PC-3 (cell line): ENCODE results near the gene PPIF. TPM values are rescaled to one million over a fixed set of nuclear protein-coding genes. Genes with fewer than 3 reads are reported as not detected.

Experiments
- ATAC-seq: fragments of 200-7000 bp; cut with Tn5 transposase; 2 replicates; pipeline ENCODE4 v1.9.1; 2020; ENCODE audit warnings: mild to moderate bottlenecking, moderate library complexity
- BruUV-seq: library from RNA; stranded (reverse); fragments of 400-500 nt; replicated peaks from 2 replicates; lab custom pipeline; 2021; lab: Mats Ljungman, UMichigan
- CTCF ChIA-PET: fragments of 300-600 bp; sonication (Branson Sonifier 250); formaldehyde crosslinking; loops from one replicate; lab custom pipeline; 2022; ENCODE audit warnings: antibody characterized with exemption; lab: Charles Lee
- POLR2A ChIA-PET: fragments of 300-600 bp; sonication (Branson Sonifier 250); formaldehyde crosslinking; loops from one replicate; lab custom pipeline; 2022; ENCODE audit warnings: antibody characterized with exemption; ENCODE audit not compliant: unreplicated experiment; lab: Charles Lee
- DNase-seq: peaks from one replicate; pipeline ENCODE4 v3.0.0-alpha.2; 2015
- H2AFZ ChIP-seq: fragments of 300-600 bp; sonication (generic); 2 replicates; pipeline ENCODE4 v1.6.0; 2016; ENCODE audit warnings: antibody characterized with exemption, low read length
- H3F3A ChIP-seq: fragments of 300-600 bp; sonication (generic); one replicate; pipeline ENCODE4 v1.6.0; 2017; ENCODE audit warnings: antibody characterized with exemption, low read length, control low read depth, mild to moderate bottlenecking; ENCODE audit not compliant: unreplicated experiment
- H3K27ac ChIP-seq: fragments of 300-600 bp; sonication (generic); 2 replicates; pipeline ENCODE4 v1.5.1; 2016; ENCODE audit warnings: mild to moderate bottlenecking, low read length
- H3K27me3 ChIP-seq: fragments of 300-600 bp; sonication (generic); 2 replicates; pipeline ENCODE4 v1.6.1; 2016; ENCODE audit warnings: low read length, mixed read lengths
- H3K36me3 ChIP-seq: fragments of 300-600 bp; sonication (generic); 2 replicates; pipeline ENCODE4 v1.6.1; 2016; ENCODE audit warnings: low read depth, mixed run types, low read length, mixed read lengths
- H3K4me1 ChIP-seq: fragments of 300-600 bp; sonication (generic); 2 replicates; pipeline ENCODE4 v1.5.1; 2016; ENCODE audit warnings: low read length; ENCODE audit not compliant: insufficient read depth
- H3K4me2 ChIP-seq: fragments of 300-600 bp; sonication (generic); 2 replicates; pipeline ENCODE4 v1.6.0; 2016; ENCODE audit warnings: low read length
- H3K4me3 ChIP-seq: fragments of 300-600 bp; sonication (generic); 2 replicates; pipeline ENCODE4 v1.5.1; 2016; ENCODE audit warnings: mild to moderate bottlenecking, low read length, mixed read lengths
- H3K79me2 ChIP-seq: fragments of 300-600 bp; sonication (generic); 2 replicates; pipeline ENCODE4 v1.6.1; 2017; ENCODE audit warnings: low read length, mixed read lengths
- H3K9ac ChIP-seq: fragments of 300-600 bp; sonication (generic); 2 replicates; pipeline ENCODE4 v1.6.0; 2016; ENCODE audit warnings: mild to moderate bottlenecking, low read length
- H3K9me2 ChIP-seq: fragments of 300-600 bp; sonication (generic); replicated peaks from 2 replicates; pipeline ENCODE4 v1.6.1; 2016; ENCODE audit warnings: mixed run types, low read length, mixed read lengths
- H3K9me3 ChIP-seq: fragments of 300-600 bp; sonication (generic); 2 replicates; pipeline ENCODE4 v1.6.1; 2016; ENCODE audit warnings: low read length, mixed read lengths
- H4K20me1 ChIP-seq: fragments of 300-600 bp; sonication (generic); 2 replicates; pipeline ENCODE4 v1.6.1; 2016; ENCODE audit warnings: low read length, mixed read lengths
- EZH2 ChIP-seq: fragments of 300-600 bp; sonication (generic); IDR thresholded peaks from one replicate; pipeline ENCODE4 v1.6.1; 2017; ENCODE audit warnings: antibody characterized with exemption, mild to moderate bottlenecking, low read length; ENCODE audit not compliant: unreplicated experiment
- EZH2phosphoT487 ChIP-seq: fragments of 300-600 bp; sonication (generic); IDR thresholded peaks from 2 replicates; pipeline ENCODE4 v1.6.1; 2018; ENCODE audit warnings: mild to moderate bottlenecking, antibody characterized with exemption, low read length, borderline replicate concordance
- intact Hi-C: fragments of 100-400 bp; cut with micrococcal nuclease; formaldehyde crosslinking; loops from 2 replicates; pipeline ENCODE4 v1.9.0; 2023
- total RNA-seq: library from RNA; depleted of rRNA; stranded (reverse); fragments of >200 nt; gene quantifications from 2 replicates; pipeline ENCODE4 v1.2.3, GENCODE V29; 2014
- TF ChIP-seq, protein P1 (sequence below): fragments of 300-600 bp; sonication (generic); conservative IDR thresholded peaks from 2 replicates; pipeline ENCODE4 v1.5.1; 2017; ENCODE audit warnings: antibody characterized with exemption, low read depth, mild to moderate bottlenecking, low read length

The PPIF gene
- total RNA-seq, 1 experiment from 2014 or later = 381 TPM

DNA sequence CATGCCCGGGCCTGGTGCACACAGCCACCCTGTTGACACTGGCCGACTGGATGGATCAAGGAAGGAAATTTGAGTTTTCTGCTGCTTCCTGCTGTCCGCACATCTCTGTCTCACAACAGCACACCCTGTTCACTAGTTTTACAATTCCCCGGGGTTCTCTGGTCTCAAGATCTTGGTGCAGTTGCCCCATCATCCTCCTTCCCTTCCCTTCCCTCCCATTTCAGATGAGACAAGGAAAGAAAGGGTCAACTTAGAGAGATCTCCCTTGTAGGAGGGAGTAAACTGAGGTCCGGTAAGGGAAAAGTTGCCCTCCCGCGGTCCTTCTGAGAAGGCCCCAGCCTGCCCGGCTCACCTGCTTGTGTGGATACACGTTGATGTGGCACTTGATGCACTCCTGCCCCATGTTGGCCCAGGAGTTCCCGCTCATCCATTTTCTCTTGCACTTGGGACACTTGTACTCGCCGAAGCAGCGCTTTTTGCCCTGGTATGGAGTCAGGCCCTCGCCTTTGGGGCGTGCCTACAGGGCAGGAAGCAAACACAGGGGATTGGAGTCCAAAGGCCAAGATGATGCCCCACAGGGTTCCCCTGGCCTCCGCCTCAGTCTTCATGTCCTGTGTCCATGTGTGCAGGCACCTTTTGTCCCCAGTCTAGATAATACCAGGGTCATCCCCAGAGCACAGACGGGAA lies 46.8 kb downstream of the PPIF start:
- H3K27me3 ChIP-seq = no peaks in the 10 kb centered on the region
- no peaks in the 10 kb centered on the region for H3F3A ChIP-seq
- H3K36me3 ChIP-seq = no peaks in the 10 kb centered on the region; the same call in 1 of the 2 replicates
- no peak overlapping the region for H3K4me2 ChIP-seq
- no TSS peak for BruUV-seq
- no peaks in the 10 kb centered on the region for H3K9me3 ChIP-seq
- no peak for TF ChIP-seq EZH2phosphoT487
- TF ChIP-seq EZH2 = no peak
- TF ChIP-seq, protein P1, sequence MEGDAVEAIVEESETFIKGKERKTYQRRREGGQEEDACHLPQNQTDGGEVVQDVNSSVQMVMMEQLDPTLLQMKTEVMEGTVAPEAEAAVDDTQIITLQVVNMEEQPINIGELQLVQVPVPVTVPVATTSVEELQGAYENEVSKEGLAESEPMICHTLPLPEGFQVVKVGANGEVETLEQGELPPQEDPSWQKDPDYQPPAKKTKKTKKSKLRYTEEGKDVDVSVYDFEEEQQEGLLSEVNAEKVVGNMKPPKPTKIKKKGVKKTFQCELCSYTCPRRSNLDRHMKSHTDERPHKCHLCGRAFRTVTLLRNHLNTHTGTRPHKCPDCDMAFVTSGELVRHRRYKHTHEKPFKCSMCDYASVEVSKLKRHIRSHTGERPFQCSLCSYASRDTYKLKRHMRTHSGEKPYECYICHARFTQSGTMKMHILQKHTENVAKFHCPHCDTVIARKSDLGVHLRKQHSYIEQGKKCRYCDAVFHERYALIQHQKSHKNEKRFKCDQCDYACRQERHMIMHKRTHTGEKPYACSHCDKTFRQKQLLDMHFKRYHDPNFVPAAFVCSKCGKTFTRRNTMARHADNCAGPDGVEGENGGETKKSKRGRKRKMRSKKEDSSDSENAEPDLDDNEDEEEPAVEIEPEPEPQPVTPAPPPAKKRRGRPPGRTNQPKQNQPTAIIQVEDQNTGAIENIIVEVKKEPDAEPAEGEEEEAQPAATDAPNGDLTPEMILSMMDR = no peak
- ATAC-seq (no peak), DNase-seq (no peak)
- H3K4me1 ChIP-seq = no peaks in the 10 kb centered on the region
- no peaks in the 10 kb centered on the region for H3K79me2 ChIP-seq
- ChIA-PET POLR2A (no interaction called here), CTCF (interaction anchor here (0.7 kb wide), 1 partner anchor 94 kb away, joined by 5 read pairs; no protein-coding TSS in a partner anchor)
- no peak overlapping the region for H3K4me3 ChIP-seq
- H3K27ac ChIP-seq = no peak overlapping the region
- no peak overlapping the region for H2AFZ ChIP-seq
- intact Hi-C loops = no loop called here
- no peaks in the 10 kb centered on the region for H4K20me1 ChIP-seq
- H3K9me2 ChIP-seq = no peaks in the 10 kb centered on the region
- H3K9ac ChIP-seq = no peak overlapping the region

DNA sequence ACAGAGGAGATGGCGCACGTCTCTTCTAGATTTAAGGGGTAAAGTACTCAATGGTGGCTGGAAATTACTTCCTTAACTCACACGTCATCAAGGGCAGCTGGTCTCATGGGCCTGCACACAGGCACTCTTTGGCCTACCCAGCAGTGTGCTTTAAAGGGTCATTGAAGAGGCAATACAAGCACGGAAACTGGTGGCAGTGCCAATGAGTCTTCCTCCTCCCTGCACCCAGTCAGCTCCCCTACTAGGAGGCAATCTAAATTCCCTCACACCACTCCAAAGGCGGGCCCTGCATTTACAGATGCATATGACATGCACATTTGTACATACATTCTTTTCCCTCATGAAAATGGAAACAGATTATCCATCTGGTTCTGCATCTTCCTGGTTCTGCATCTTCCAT lies 47.4 kb downstream of the PPIF start:
- ChIA-PET CTCF (no interaction called here), POLR2A (interaction anchor here (0.9 kb wide), 1 partner anchor 66 kb away, joined by 7 read pairs; no protein-coding TSS in a partner anchor)
- no peak for ATAC-seq
- Histone ChIP-seq H3K4me3 (no peak overlapping the region), H4K20me1 (no peaks in the 10 kb centered on the region), H3K79me2 (no peaks in the 10 kb centered on the region), H3K4me1 (no peaks in the 10 kb centered on the region), H3K27me3 (no peaks in the 10 kb centered on the region), H3K9me2 (no peaks in the 10 kb centered on the region), H3K4me2 (no peak overlapping the region), H3K9ac (no peak overlapping the region), H3K27ac (no peak overlapping the region), H2AFZ (no peak overlapping the region), H3K9me3 (no peaks in the 10 kb centered on the region), H3K36me3 (no peaks in the 10 kb centered on the region; the same call in 1 of the 2 replicates), H3F3A (no peaks in the 10 kb centered on the region)
- intact Hi-C loops = no loop called here
- DNase-seq = no peak
- no TSS peak for BruUV-seq
- no peak for TF ChIP-seq EZH2
- TF ChIP-seq, protein P1 = no peak
- TF ChIP-seq EZH2phosphoT487 = no peak

DNA sequence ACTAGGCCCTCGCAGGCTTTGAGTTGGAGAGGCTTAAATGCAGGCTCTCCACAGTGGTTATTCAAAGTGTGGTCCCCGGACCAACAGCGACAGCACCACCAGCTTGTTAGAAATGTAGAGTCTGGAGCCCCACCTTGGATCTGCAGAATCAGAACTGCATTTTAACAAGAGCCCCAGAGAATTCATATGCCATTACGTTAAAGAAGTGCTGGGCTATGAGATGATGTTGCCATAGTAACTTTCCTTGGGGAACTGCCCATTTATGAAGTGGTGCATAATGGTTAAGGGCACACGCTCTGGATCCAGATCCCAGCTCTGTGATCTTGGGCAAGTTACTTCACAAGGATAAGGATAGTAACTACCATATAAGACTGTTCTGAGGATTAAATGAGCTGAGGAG lies 49.3 kb downstream of the PPIF start:
- no TSS peak for BruUV-seq
- Histone ChIP-seq H3K79me2 (no peaks in the 10 kb centered on the region), H3K4me1 (no peaks in the 10 kb centered on the region), H3K36me3 (no peaks in the 10 kb centered on the region; the same call in 1 of the 2 replicates), H2AFZ (no peak overlapping the region), H3K9me3 (no peaks in the 10 kb centered on the region), H3K9ac (no peak overlapping the region), H3K4me2 (no peak overlapping the region), H4K20me1 (no peaks in the 10 kb centered on the region), H3K27me3 (no peaks in the 10 kb centered on the region), H3K4me3 (no peak overlapping the region), H3K9me2 (no peaks in the 10 kb centered on the region), H3K27ac (no peak overlapping the region), H3F3A (no peaks in the 10 kb centered on the region)
- intact Hi-C loops = no loop called here
- CTCF ChIA-PET = no interaction called here
- POLR2A ChIA-PET = no interaction called here
- DNase-seq (no peak), ATAC-seq (no peak)
- TF ChIP-seq EZH2phosphoT487 (no peak), EZH2 (no peak)
- TF ChIP-seq, protein P1 = no peak
